ENCODE results near the gene NSMCE4A.
"Not testable (repeated sequence)": the region's sequence is repeated elsewhere in the genome, so short reads cannot be mapped to it uniquely, and the experiment has no call there.

NSMCE4A gene

GRCh38 chr10:121935702-121936101, 39.3 kb downstream of the NSMCE4A start:
- no peak for DNase-seq

- not testable (repeated sequence) for DNase-seq
Measured at GRCh38 chr10:121930268-121931085, 44.5 kb downstream of the NSMCE4A start.

- not testable (repeated sequence) for DNase-seq
Measured at GRCh38 chr10:121929585-121930267, 45.3 kb downstream of the NSMCE4A start.

GRCh38 chr10:121928528-121928884, 46.5 kb downstream of the NSMCE4A start:
- no peak for DNase-seq

- DNase-seq: peak; percentile 77
Measured at GRCh38 chr10:121927841-121928527, 47.0 kb downstream of the NSMCE4A start, which contains the start of gene ATE1. Gene ATE1, minus strand, starts transcription at chr10:121928031. Its CDS starts 82 bp downstream, at chr10:121927949.

GRCh38 chr10:121927318-121927840, 47.6 kb downstream of the NSMCE4A start:
- peak; percentile 12 for DNase-seq

GRCh38 chr10:121926671-121927317, 48.2 kb downstream of the NSMCE4A start:
- DNase-seq: no peak

GRCh38 chr10:121926157-121926556, 48.9 kb downstream of the NSMCE4A start:
- DNase-seq: no peak

GRCh38 chr10:121921238-121921931, 53.6 kb downstream of the NSMCE4A start:
- no peak for DNase-seq

GRCh38 chr10:121919666-121920065, 55.4 kb downstream of the NSMCE4A start:
- no peak for DNase-seq

- DNase-seq: not testable (repeated sequence)
Measured at GRCh38 chr10:121918800-121919199, 56.2 kb downstream of the NSMCE4A start.

GRCh38 chr10:121914661-121915060, 60.4 kb downstream of the NSMCE4A start:
- no peak for DNase-seq

- DNase-seq: no peak
Measured at GRCh38 chr10:121911421-121911697, 63.7 kb downstream of the NSMCE4A start.

- no peak for DNase-seq
Measured at GRCh38 chr10:121910673-121911420, 64.2 kb downstream of the NSMCE4A start.

All from activated CD4-positive, alpha-beta T cell treated with anti-CD3 and anti-CD28 coated beads, Interleukin-2, amount 50 U/mL, for 1 hour (primary cell).